Lower leg skin (tissue), 3 donors: ENCODE results near the gene SUGCT.

Source experiments
- CTCF ChIP-seq, 3 donors: fragments of 450-650 bp; IDR thresholded peaks; one replicate each; pipeline ENCODE4 v1.5.1; 2016; ENCODE audit warnings: antibody characterized with exemption in 3 of 3, mild to moderate bottlenecking in 3 of 3, moderate library complexity in 2 of 3
- POLR2A ChIP-seq, 2 donors: fragments of 450-650 bp; IDR thresholded peaks; one replicate each; pipeline ENCODE4 v1.6.1; 2016 to 2017; ENCODE audit warnings: antibody characterized with exemption in 2 of 2, mild to moderate bottlenecking in 1 of 2, moderate library complexity in 1 of 2

- no peak for TF ChIP-seq CTCF (IDR thresholded peaks at IDR 0.05)
- TF ChIP-seq POLR2A (IDR thresholded peaks at IDR 0.05), result no peak
Observed at GRCh38 chr7:40239755-40240303, 105.0 kb downstream of the SUGCT start.
